PC-9 (cell line): ENCODE data around the gene HBEGF. TPM values are rescaled to one million over a fixed set of nuclear protein-coding genes. Genes with fewer than 3 reads are reported as not detected.
A peak's percentile ranks its signal among the peaks of the same experiment; 100 is the strongest.

Experiments
- BruUV-seq: library from RNA; stranded (reverse); fragments of 400-500 nt; replicated peaks from 2 replicates; lab custom pipeline; 2021; lab: Mats Ljungman, UMichigan
- CTCF ChIA-PET: fragments of 300-600 bp; sonication (Branson Sonifier 250); formaldehyde crosslinking; loops from one replicate; lab custom pipeline; 2022; ENCODE audit warnings: antibody characterized with exemption; lab: Charles Lee
- POLR2A ChIA-PET: fragments of 300-600 bp; sonication (Branson Sonifier 250); formaldehyde crosslinking; loops from one replicate; lab custom pipeline; 2022; ENCODE audit warnings: antibody characterized with exemption; ENCODE audit not compliant: unreplicated experiment; lab: Charles Lee
- DNase-seq, 2 experiments: peaks; one replicate each; pipeline versions ENCODE4 v3.0.0 to v3.0.0-alpha.2; 2015 to 2022; ENCODE audit warnings: mixed read lengths in 1 of 2
- H2AFZ ChIP-seq: fragments of 200-600 bp; sonication (generic); 2 replicates; pipeline ENCODE4 v1.8.1; 2017; ENCODE audit warnings: antibody characterized with exemption
- H3F3A ChIP-seq: fragments of 200-600 bp; sonication (generic); 2 replicates; pipeline ENCODE4 v1.8.1; 2017; ENCODE audit warnings: antibody characterized with exemption, mild to moderate bottlenecking, low read depth; ENCODE audit not compliant: insufficient read depth
- H3K27ac ChIP-seq: fragments of 200-600 bp; sonication (generic); 2 replicates; pipeline ENCODE4 v1.6.1; 2016; ENCODE audit warnings: mixed run types
- H3K27me3 ChIP-seq: fragments of 200-600 bp; sonication (generic); 2 replicates; pipeline ENCODE4 v1.6.1; 2016; ENCODE audit warnings: low read depth, mixed run types; ENCODE audit not compliant: insufficient read depth
- H3K36me3 ChIP-seq: fragments of 200-600 bp; sonication (generic); 2 replicates; pipeline ENCODE4 v1.6.1; 2016; ENCODE audit warnings: low read depth, mixed run types
- H3K4me1 ChIP-seq: fragments of 200-600 bp; sonication (generic); replicated peaks from 2 replicates; pipeline ENCODE4 v1.6.1; 2016; ENCODE audit warnings: mixed run types; ENCODE audit not compliant: insufficient read depth
- H3K4me2 ChIP-seq: fragments of 200-600 bp; sonication (generic); 2 replicates; pipeline ENCODE4 v1.6.1; 2017; ENCODE audit warnings: mixed run types
- H3K4me3 ChIP-seq: fragments of 200-600 bp; sonication (generic); 2 replicates; pipeline ENCODE4 v1.6.1; 2016; ENCODE audit warnings: mixed run types
- H3K79me2 ChIP-seq: fragments of 200-600 bp; sonication (generic); 2 replicates; pipeline ENCODE4 v1.6.1; 2017; ENCODE audit warnings: low read depth, mixed run types
- H3K9me2 ChIP-seq: fragments of 200-600 bp; sonication (generic); 2 replicates; pipeline ENCODE4 v1.8.1; 2017; ENCODE audit warnings: mild to moderate bottlenecking; ENCODE audit not compliant: insufficient read depth
- H3K9me3 ChIP-seq: fragments of 200-600 bp; sonication (generic); 2 replicates; pipeline ENCODE4 v1.8.1; 2016; ENCODE audit warnings: low read depth; ENCODE audit not compliant: insufficient read depth
- H4K20me1 ChIP-seq: fragments of 200-600 bp; sonication (generic); 2 replicates; pipeline ENCODE4 v1.8.1; 2017; ENCODE audit not compliant: insufficient read depth
- EZH2 ChIP-seq: fragments of 200-600 bp; sonication (generic); IDR thresholded peaks from 2 replicates; pipeline ENCODE4 v1.8.0; 2017; ENCODE audit warnings: antibody characterized with exemption, low read depth
- intact Hi-C: fragments of 100-400 bp; cut with micrococcal nuclease; formaldehyde crosslinking; loops from one replicate; pipeline ENCODE4 v1.10.0; 2022; ENCODE audit not compliant: unreplicated experiment
- total RNA-seq: library from RNA; stranded (reverse); gene quantifications from 2 replicates; pipeline ENCODE4 v1.2.3, GENCODE V29; 2021
- TF ChIP-seq, protein P1 (sequence below): fragments of 200-600 bp; sonication (generic); conservative IDR thresholded peaks from 2 replicates; pipeline ENCODE4 v1.6.1; 2017; ENCODE audit warnings: mixed run types, antibody characterized with exemption, mild to moderate bottlenecking, moderate library complexity

The HBEGF gene
- total RNA-seq, 1 experiment from 2014 or later = 9.0 TPM

DNA sequence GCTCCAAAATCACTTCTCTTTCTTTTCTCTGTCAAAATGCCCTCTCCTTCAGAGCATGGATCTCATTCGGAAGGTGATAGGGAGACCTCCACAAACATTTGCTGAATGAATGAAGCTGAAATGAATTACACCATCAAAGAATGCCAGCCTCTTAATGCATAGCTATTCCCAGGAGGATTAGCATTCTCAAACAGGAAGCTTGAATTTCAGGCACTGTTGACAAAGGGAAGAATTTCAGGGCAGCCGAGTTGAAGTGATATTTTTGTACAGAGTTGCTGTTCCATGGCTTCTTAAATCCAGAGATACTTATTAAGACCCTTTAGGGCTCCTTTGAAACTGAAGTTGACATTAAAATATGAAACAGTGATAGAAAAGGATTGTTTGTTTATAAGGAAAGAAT, 18.8 kb downstream of the HBEGF start:
- no TSS peak for BruUV-seq
- H3K36me3 ChIP-seq = peaks cover 2% of the 10 kb centered on the region; the same call in 1 of the 2 replicates
- peaks cover 56% of the 10 kb centered on the region for H3F3A ChIP-seq
- ChIA-PET CTCF (no interaction called here), POLR2A (interaction anchor here (0.6 kb wide), 1 partner anchor 24 kb away, joined by 7 read pairs; no protein-coding TSS in a partner anchor)
- no peaks in the 10 kb centered on the region for H3K27me3 ChIP-seq
- H3K9me3 ChIP-seq = no peaks in the 10 kb centered on the region
- peak in 1 of 2 experiments; percentile 39 for DNase-seq
- peaks cover 47% of the 10 kb centered on the region for H3K4me1 ChIP-seq
- H3K4me2 ChIP-seq = peak overlapping the region; percentile 7
- no peak for TF ChIP-seq EZH2
- TF ChIP-seq, protein P1, sequence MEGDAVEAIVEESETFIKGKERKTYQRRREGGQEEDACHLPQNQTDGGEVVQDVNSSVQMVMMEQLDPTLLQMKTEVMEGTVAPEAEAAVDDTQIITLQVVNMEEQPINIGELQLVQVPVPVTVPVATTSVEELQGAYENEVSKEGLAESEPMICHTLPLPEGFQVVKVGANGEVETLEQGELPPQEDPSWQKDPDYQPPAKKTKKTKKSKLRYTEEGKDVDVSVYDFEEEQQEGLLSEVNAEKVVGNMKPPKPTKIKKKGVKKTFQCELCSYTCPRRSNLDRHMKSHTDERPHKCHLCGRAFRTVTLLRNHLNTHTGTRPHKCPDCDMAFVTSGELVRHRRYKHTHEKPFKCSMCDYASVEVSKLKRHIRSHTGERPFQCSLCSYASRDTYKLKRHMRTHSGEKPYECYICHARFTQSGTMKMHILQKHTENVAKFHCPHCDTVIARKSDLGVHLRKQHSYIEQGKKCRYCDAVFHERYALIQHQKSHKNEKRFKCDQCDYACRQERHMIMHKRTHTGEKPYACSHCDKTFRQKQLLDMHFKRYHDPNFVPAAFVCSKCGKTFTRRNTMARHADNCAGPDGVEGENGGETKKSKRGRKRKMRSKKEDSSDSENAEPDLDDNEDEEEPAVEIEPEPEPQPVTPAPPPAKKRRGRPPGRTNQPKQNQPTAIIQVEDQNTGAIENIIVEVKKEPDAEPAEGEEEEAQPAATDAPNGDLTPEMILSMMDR = no peak
- no peak overlapping the region for H3K4me3 ChIP-seq
- intact Hi-C loops = no loop called here
- no peaks in the 10 kb centered on the region for H3K79me2 ChIP-seq
- H4K20me1 ChIP-seq = no peaks in the 10 kb centered on the region; the same call in 1 of the 2 replicates
- peak overlapping the region; percentile 13; the same call in 1 of the 2 replicates for H3K27ac ChIP-seq
- H3K9me2 ChIP-seq = no peaks in the 10 kb centered on the region
- no peak overlapping the region for H2AFZ ChIP-seq

DNA sequence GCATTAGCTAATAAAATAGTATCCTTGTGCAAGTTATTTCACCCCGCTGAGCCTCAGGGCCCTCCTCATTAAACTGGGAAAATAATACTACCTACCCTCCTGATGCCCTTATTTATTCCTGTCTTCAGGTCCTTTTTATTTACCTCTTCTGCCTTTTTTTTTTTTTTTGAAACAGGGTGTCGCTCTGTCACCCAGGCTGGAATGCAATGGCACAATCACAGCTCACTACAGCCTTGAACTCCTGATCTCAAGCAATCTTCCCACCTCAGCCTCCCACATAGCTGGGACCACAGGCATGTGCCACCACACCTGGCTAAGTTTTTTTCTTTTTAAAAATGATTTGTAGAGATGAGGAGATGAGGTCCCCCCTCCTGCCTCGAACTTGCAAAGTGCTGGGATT, 20.9 kb downstream of the HBEGF start:
- H3K27me3 ChIP-seq = no peaks in the 10 kb centered on the region
- CTCF ChIA-PET = interaction anchor here (0.6 kb wide), 1 partner anchor 156 kb away, joined by 4 read pairs; no protein-coding TSS in a partner anchor
- no peaks in the 10 kb centered on the region for H3K9me3 ChIP-seq
- H2AFZ ChIP-seq = no peak overlapping the region
- no TSS peak for BruUV-seq
- peaks cover 63% of the 10 kb centered on the region for H3K4me1 ChIP-seq
- POLR2A ChIA-PET = no interaction called here
- no peaks in the 10 kb centered on the region for H3K79me2 ChIP-seq
- TF ChIP-seq, protein P1 = no peak
- TF ChIP-seq EZH2 = no peak
- DNase-seq = peak in 1 of 2 experiments; percentile 51
- intact Hi-C loops = no loop called here
- peak overlapping the region; percentile 83; the same call in 1 of the 2 replicates for H3K4me2 ChIP-seq
- no peak overlapping the region for H3K4me3 ChIP-seq
- H3K36me3 ChIP-seq = no peaks in the 10 kb centered on the region
- H3K27ac ChIP-seq = no peak overlapping the region
- peaks cover 48% of the 10 kb centered on the region for H3F3A ChIP-seq
- H4K20me1 ChIP-seq = no peaks in the 10 kb centered on the region
- H3K9me2 ChIP-seq = no peaks in the 10 kb centered on the region

- H3K27ac ChIP-seq = peak overlapping the region; percentile 94
- POLR2A ChIA-PET = interaction anchor here (0.5 to 0.6 kb wide), 3 partner anchors 10 to 65 kb away, joined by 4 to 22 read pairs (median 4); partner anchors contain the start of gene HBEGF
- peaks cover 63% of the 10 kb centered on the region for H3K4me1 ChIP-seq
- no peak overlapping the region for H3K4me3 ChIP-seq
- H3K79me2 ChIP-seq = no peaks in the 10 kb centered on the region
- peak overlapping the region; percentile 83 for H3K4me2 ChIP-seq
- CTCF ChIA-PET = no interaction called here
- H4K20me1 ChIP-seq = no peaks in the 10 kb centered on the region
- no peaks in the 10 kb centered on the region for H3K9me3 ChIP-seq
- no TSS peak for BruUV-seq
- TF ChIP-seq EZH2 = no peak
- no peaks in the 10 kb centered on the region for H3K36me3 ChIP-seq
- peaks cover 45% of the 10 kb centered on the region for H3F3A ChIP-seq
- no peaks in the 10 kb centered on the region for H3K9me2 ChIP-seq
- intact Hi-C loops = no loop called here
- peak in 1 of 2 experiments; percentile 30 for DNase-seq
- no peaks in the 10 kb centered on the region for H3K27me3 ChIP-seq
- H2AFZ ChIP-seq = no peak overlapping the region
Measured at GRCh38 chr5:140324617-140325241, 21.7 kb downstream of the HBEGF start.
